GM23338 (cell line): ENCODE results near the gene TRHDE. TPM values are rescaled to one million over a fixed set of nuclear protein-coding genes. Genes with fewer than 3 reads are reported as not detected.

Source experiments
- ATAC-seq: fragments of 200-7000 bp; cut with Tn5 transposase; 3 replicates; pipeline ENCODE4 v1.9.1; 2020
- DNase-seq: peaks from one replicate; pipeline ENCODE4 v3.0.0-alpha.2; 2015; ENCODE audit warnings: low spot score
- H2AFZ ChIP-seq: fragments of 200-600 bp; sonication (generic); 2 replicates; pipeline ENCODE4 v1.8.0; 2016; ENCODE audit warnings: antibody characterized with exemption, mild to moderate bottlenecking, moderate library complexity
- H3F3A ChIP-seq: fragments of 200-600 bp; sonication (generic); replicated peaks from 2 replicates; pipeline ENCODE4 v1.8.0; 2017; ENCODE audit warnings: antibody characterized with exemption, mixed run types, low read depth
- H3K27ac ChIP-seq: fragments of 200-600 bp; sonication (generic); 2 replicates; pipeline ENCODE4 v1.6.1; 2016; ENCODE audit warnings: low read depth
- H3K27me3 ChIP-seq: fragments of 200-600 bp; sonication (generic); 2 replicates; pipeline ENCODE4 v1.8.0; 2016; ENCODE audit warnings: mild to moderate bottlenecking, mixed run types, moderate library complexity; ENCODE audit not compliant: insufficient read depth
- H3K36me3 ChIP-seq: fragments of 200-600 bp; sonication (generic); 2 replicates; pipeline ENCODE4 v1.8.0; 2016; ENCODE audit warnings: mild to moderate bottlenecking; ENCODE audit not compliant: insufficient read depth
- H3K4me1 ChIP-seq: fragments of 200-600 bp; sonication (generic); 2 replicates; pipeline ENCODE4 v1.8.0; 2016; ENCODE audit warnings: mild to moderate bottlenecking, moderate library complexity; ENCODE audit not compliant: insufficient read depth
- H3K4me2 ChIP-seq: fragments of 200-600 bp; sonication (generic); 2 replicates; pipeline ENCODE4 v1.7.1; 2017; ENCODE audit warnings: mixed run types
- H3K4me3 ChIP-seq: fragments of 200-600 bp; sonication (generic); 2 replicates; pipeline ENCODE4 v1.6.1; 2016; ENCODE audit warnings: mixed run types
- H3K79me2 ChIP-seq: fragments of 200-600 bp; sonication (generic); replicated peaks from 2 replicates; pipeline ENCODE4 v1.8.0; 2017; ENCODE audit warnings: mild to moderate bottlenecking; ENCODE audit not compliant: insufficient read depth
- H3K9me2 ChIP-seq: fragments of 200-600 bp; sonication (generic); 2 replicates; pipeline ENCODE4 v1.8.0; 2017; ENCODE audit not compliant: insufficient read depth
- H4K20me1 ChIP-seq: fragments of 200-600 bp; sonication (generic); replicated peaks from 2 replicates; pipeline ENCODE4 v1.8.0; 2017; ENCODE audit warnings: mild to moderate bottlenecking; ENCODE audit not compliant: insufficient read depth
- H3K27ac Mint-ChIP-seq: 2 replicates; pipeline ENCODE4 v1.8.0; 2020; ENCODE audit warnings: inconsistent platforms, mild to moderate bottlenecking, moderate library complexity, mixed read lengths
- H3K27me3 Mint-ChIP-seq: 3 replicates; pipeline ENCODE4 v1.8.0; 2022; ENCODE audit warnings: low read depth, mild to moderate bottlenecking, moderate library complexity, mixed read lengths, inconsistent platforms; ENCODE audit not compliant: insufficient read depth, poor library complexity
- H3K36me3 Mint-ChIP-seq: 3 replicates; pipeline ENCODE4 v1.8.0; 2021; ENCODE audit warnings: low read depth, mild to moderate bottlenecking, inconsistent platforms, moderate library complexity, mixed read lengths
- H3K4me1 Mint-ChIP-seq: 3 replicates; pipeline ENCODE4 v1.8.0; 2020; ENCODE audit warnings: mild to moderate bottlenecking, inconsistent platforms, mixed read lengths
- H3K4me3 Mint-ChIP-seq: 3 replicates; pipeline ENCODE4 v1.8.0; 2021; ENCODE audit warnings: moderate library complexity, mild to moderate bottlenecking, inconsistent platforms, mixed read lengths
- H3K9me3 Mint-ChIP-seq: 3 replicates; pipeline ENCODE4 v1.8.0; 2020; ENCODE audit warnings: moderate library complexity, mild to moderate bottlenecking, inconsistent platforms, mixed read lengths
- CREB1 ChIP-seq: fragments of 250-450 bp; sonication (Bioruptor Pico); IDR thresholded peaks from 2 replicates; pipeline ENCODE4 v1.5.0; 2020; ENCODE audit warnings: low read depth, mild to moderate bottlenecking, moderate library complexity
- EZH2 ChIP-seq: fragments of 200-600 bp; sonication (generic); IDR thresholded peaks from one replicate; pipeline ENCODE4 v1.8.0; 2017; ENCODE audit warnings: antibody characterized with exemption, mild to moderate bottlenecking, low read depth; ENCODE audit not compliant: unreplicated experiment
- EZH2phosphoT487 ChIP-seq: fragments of 200-600 bp; sonication (generic); IDR thresholded peaks from one replicate; pipeline ENCODE4 v1.8.1; 2018; ENCODE audit warnings: antibody characterized with exemption; ENCODE audit not compliant: unreplicated experiment
- NANOG ChIP-seq: IDR thresholded peaks from 2 replicates; pipeline ENCODE4 v1.6.1; 2016; ENCODE audit warnings: antibody characterized with exemption, borderline replicate concordance
- POLR2AphosphoS5 ChIP-seq: IDR thresholded peaks from 2 replicates; pipeline ENCODE4 v1.6.1; 2016; ENCODE audit warnings: antibody characterized with exemption, low read depth
- STAT1 ChIP-seq: IDR thresholded peaks from one replicate; pipeline ENCODE4 v1.6.1; 2016; ENCODE audit warnings: antibody characterized with exemption; ENCODE audit not compliant: unreplicated experiment
- ZNF114 ChIP-seq: fragments of 250-450 bp; sonication (Bioruptor Pico); IDR thresholded peaks from 2 replicates; pipeline ENCODE4 v1.5.0; 2020; ENCODE audit warnings: mild to moderate bottlenecking, moderate library complexity
- ZNF331 ChIP-seq: fragments of 250-450 bp; sonication (Bioruptor Pico); IDR thresholded peaks from 2 replicates; pipeline ENCODE4 v1.5.0; 2020; ENCODE audit warnings: low read depth, mild to moderate bottlenecking, moderate library complexity
- polyA plus RNA-seq: library from polyadenylated mRNA; unstranded; fragments of >200 nt; fragmentation: Nextera tagmentation; extraction: Ambion mirVana; gene quantifications from 2 replicates; pipeline ENCODE4 v1.2.1, GENCODE V29; 2016
- total RNA-seq: library from RNA; depleted of rRNA; stranded (reverse); fragments of >200 nt; shearing (Covaris generic); gene quantifications from 2 replicates; pipeline ENCODE4 v1.2.3, GENCODE V29; 2014
- TF ChIP-seq, protein P1 (sequence below): IDR thresholded peaks from 2 replicates; pipeline ENCODE4 v1.6.1; 2016; ENCODE audit warnings: antibody characterized with exemption
- TF ChIP-seq, protein P2 (sequence below): IDR thresholded peaks from one replicate; pipeline ENCODE4 v1.6.1; 2018; ENCODE audit warnings: antibody characterized with exemption; ENCODE audit not compliant: unreplicated experiment
- TF ChIP-seq, protein P3 (sequence below), 2 experiments: fragments of 200-600 bp in 1 of 2; sonication (generic) in 1 of 2; conservative IDR thresholded peaks; 2 replicates each; pipeline versions ENCODE4 v1.5.1 to v1.6.1; 2016 to 2017; ENCODE audit warnings: antibody characterized with exemption in 2 of 2, low read depth in 2 of 2, mild to moderate bottlenecking in 2 of 2, moderate library complexity in 1 of 2

TRHDE gene
- total and polyA plus RNA-seq, 2 experiments from 2014 or later = 1.3 to 7.7 TPM

DNA sequence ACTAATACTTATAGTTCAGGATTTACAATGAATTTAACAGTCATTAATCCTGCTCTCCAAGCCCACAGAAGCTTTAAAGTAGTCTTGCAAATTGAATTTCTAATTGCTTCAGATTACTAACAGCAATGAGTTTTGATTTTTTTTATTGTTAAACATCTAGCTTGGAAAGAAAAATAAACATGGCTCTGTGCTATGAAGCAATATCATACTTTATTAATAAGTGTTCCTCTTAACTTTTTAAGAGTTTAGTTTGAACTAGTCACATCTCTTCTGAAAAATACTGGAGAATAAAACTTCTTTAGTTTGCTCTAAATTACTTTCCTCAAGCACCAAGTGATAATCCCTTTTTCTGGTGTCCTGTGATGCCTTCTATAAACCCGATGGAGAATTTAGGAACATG lies 250.2 kb downstream of the TRHDE start:
- Histone ChIP-seq H3K9me2 (peaks cover 4% of the 10 kb centered on the region; the same call in 1 of the 2 replicates), H4K20me1 (no peaks in the 10 kb centered on the region), H3F3A (no peaks in the 10 kb centered on the region), H3K36me3 (no peaks in the 10 kb centered on the region), H3K4me3 (no peak overlapping the region), H3K79me2 (no peaks in the 10 kb centered on the region), H3K4me2 (no peak overlapping the region), H3K4me1 (no peaks in the 10 kb centered on the region), H3K27ac (no peak overlapping the region), H3K27me3 (no peaks in the 10 kb centered on the region), H2AFZ (no peak overlapping the region)
- H3K27me3 Mint-ChIP-seq = no peaks in the 10 kb centered on the region
- peaks cover 11% of the 10 kb centered on the region; the same call in 2 of the 3 replicates for H3K9me3 Mint-ChIP-seq
- H3K36me3 Mint-ChIP-seq = peaks cover 16% of the 10 kb centered on the region
- peaks cover 8% of the 10 kb centered on the region; the same call in 2 of the 3 replicates for H3K4me1 Mint-ChIP-seq
- no peak for TF ChIP-seq EZH2
- TF ChIP-seq STAT1 = no peak
- TF ChIP-seq EZH2phosphoT487 = no peak
- no peak for TF ChIP-seq CREB1
- TF ChIP-seq, protein P1, sequence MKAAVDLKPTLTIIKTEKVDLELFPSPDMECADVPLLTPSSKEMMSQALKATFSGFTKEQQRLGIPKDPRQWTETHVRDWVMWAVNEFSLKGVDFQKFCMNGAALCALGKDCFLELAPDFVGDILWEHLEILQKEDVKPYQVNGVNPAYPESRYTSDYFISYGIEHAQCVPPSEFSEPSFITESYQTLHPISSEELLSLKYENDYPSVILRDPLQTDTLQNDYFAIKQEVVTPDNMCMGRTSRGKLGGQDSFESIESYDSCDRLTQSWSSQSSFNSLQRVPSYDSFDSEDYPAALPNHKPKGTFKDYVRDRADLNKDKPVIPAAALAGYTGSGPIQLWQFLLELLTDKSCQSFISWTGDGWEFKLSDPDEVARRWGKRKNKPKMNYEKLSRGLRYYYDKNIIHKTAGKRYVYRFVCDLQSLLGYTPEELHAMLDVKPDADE = no peak
- TF ChIP-seq, protein P2, sequence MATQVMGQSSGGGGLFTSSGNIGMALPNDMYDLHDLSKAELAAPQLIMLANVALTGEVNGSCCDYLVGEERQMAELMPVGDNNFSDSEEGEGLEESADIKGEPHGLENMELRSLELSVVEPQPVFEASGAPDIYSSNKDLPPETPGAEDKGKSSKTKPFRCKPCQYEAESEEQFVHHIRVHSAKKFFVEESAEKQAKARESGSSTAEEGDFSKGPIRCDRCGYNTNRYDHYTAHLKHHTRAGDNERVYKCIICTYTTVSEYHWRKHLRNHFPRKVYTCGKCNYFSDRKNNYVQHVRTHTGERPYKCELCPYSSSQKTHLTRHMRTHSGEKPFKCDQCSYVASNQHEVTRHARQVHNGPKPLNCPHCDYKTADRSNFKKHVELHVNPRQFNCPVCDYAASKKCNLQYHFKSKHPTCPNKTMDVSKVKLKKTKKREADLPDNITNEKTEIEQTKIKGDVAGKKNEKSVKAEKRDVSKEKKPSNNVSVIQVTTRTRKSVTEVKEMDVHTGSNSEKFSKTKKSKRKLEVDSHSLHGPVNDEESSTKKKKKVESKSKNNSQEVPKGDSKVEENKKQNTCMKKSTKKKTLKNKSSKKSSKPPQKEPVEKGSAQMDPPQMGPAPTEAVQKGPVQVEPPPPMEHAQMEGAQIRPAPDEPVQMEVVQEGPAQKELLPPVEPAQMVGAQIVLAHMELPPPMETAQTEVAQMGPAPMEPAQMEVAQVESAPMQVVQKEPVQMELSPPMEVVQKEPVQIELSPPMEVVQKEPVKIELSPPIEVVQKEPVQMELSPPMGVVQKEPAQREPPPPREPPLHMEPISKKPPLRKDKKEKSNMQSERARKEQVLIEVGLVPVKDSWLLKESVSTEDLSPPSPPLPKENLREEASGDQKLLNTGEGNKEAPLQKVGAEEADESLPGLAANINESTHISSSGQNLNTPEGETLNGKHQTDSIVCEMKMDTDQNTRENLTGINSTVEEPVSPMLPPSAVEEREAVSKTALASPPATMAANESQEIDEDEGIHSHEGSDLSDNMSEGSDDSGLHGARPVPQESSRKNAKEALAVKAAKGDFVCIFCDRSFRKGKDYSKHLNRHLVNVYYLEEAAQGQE = no peak
- no peak for TF ChIP-seq ZNF114 (CRISPR knock-in tag)
- TF ChIP-seq POLR2AphosphoS5 = no peak
- TF ChIP-seq ZNF331 (CRISPR knock-in tag) = no peak
- no peak for DNase-seq
- H3K27ac Mint-ChIP-seq = no peak overlapping the region
- H3K4me3 Mint-ChIP-seq = no peak overlapping the region
- no peak for ATAC-seq

DNA sequence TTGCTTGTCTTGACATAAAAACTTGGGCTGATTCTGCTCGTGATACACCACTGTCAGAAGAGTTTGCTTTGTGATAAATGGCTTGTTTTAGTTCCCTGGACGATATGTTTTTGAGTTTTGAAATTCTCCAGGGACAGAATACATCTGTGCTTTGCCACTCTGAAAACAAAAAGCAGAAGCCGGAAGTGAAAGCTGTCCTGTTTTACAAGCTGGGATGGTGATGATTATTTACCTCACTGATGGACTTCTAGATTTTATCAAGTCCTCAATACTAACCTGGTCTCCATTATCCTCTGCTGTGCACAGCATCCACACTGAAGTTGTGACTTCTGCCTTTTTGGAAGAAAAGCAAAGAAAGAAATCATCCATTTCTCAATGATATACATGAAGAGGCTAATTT lies 251.6 kb downstream of the TRHDE start:
- H3K36me3 ChIP-seq = no peaks in the 10 kb centered on the region
- DNase-seq (no peak), ATAC-seq (no peak)
- H2AFZ ChIP-seq = no peak overlapping the region
- no peak overlapping the region for H3K4me2 ChIP-seq
- H3F3A ChIP-seq = no peaks in the 10 kb centered on the region
- no peak overlapping the region for H3K27ac Mint-ChIP-seq
- no peaks in the 10 kb centered on the region for H3K4me1 ChIP-seq
- no peaks in the 10 kb centered on the region for H4K20me1 ChIP-seq
- peaks cover 4% of the 10 kb centered on the region; the same call in 1 of the 2 replicates for H3K9me2 ChIP-seq
- no peak overlapping the region for H3K27ac ChIP-seq
- no peaks in the 10 kb centered on the region for H3K27me3 ChIP-seq
- H3K4me3 ChIP-seq = no peak overlapping the region
- peaks cover 11% of the 10 kb centered on the region; the same call in 2 of the 3 replicates for H3K9me3 Mint-ChIP-seq
- no peaks in the 10 kb centered on the region for H3K79me2 ChIP-seq
- H3K4me1 Mint-ChIP-seq = peaks cover 8% of the 10 kb centered on the region; the same call in 2 of the 3 replicates
- peaks cover 16% of the 10 kb centered on the region for H3K36me3 Mint-ChIP-seq
- no peaks in the 10 kb centered on the region for H3K27me3 Mint-ChIP-seq
- H3K4me3 Mint-ChIP-seq = no peak overlapping the region
- TF ChIP-seq, protein P3, sequence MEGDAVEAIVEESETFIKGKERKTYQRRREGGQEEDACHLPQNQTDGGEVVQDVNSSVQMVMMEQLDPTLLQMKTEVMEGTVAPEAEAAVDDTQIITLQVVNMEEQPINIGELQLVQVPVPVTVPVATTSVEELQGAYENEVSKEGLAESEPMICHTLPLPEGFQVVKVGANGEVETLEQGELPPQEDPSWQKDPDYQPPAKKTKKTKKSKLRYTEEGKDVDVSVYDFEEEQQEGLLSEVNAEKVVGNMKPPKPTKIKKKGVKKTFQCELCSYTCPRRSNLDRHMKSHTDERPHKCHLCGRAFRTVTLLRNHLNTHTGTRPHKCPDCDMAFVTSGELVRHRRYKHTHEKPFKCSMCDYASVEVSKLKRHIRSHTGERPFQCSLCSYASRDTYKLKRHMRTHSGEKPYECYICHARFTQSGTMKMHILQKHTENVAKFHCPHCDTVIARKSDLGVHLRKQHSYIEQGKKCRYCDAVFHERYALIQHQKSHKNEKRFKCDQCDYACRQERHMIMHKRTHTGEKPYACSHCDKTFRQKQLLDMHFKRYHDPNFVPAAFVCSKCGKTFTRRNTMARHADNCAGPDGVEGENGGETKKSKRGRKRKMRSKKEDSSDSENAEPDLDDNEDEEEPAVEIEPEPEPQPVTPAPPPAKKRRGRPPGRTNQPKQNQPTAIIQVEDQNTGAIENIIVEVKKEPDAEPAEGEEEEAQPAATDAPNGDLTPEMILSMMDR (conservative IDR thresholded peaks at IDR 0.05; ENCODE audit: low read depth in 2 of 2) = no peak
- TF ChIP-seq NANOG = no peak
- TF ChIP-seq POLR2AphosphoS5 = no peak
- no peak for TF ChIP-seq EZH2
- TF ChIP-seq ZNF114 (CRISPR knock-in tag) = no peak
